HFFc6 (cell line): ENCODE measurements around the gene PBOV1. TPM values are rescaled to one million over a fixed set of nuclear protein-coding genes. Genes with fewer than 3 reads are reported as not detected.

Experiments used
- DNase-seq: peaks from one replicate; pipeline ENCODE4 v3.0.0-alpha.2; 2018
- H3K27ac Mint-ChIP-seq: 2 replicates; pipeline ENCODE4 v1.8.0; 2020; ENCODE audit warnings: mild to moderate bottlenecking, mixed read lengths
- H3K27me3 Mint-ChIP-seq: 2 replicates; pipeline ENCODE4 v1.8.0; 2021; ENCODE audit warnings: mild to moderate bottlenecking, moderate library complexity, mixed read lengths; ENCODE audit not compliant: insufficient read depth
- H3K36me3 Mint-ChIP-seq: 2 replicates; pipeline ENCODE4 v1.8.0; 2021; ENCODE audit warnings: low read depth, mixed read lengths
- H3K4me1 Mint-ChIP-seq: 2 replicates; pipeline ENCODE4 v1.8.0; 2020; ENCODE audit warnings: low read depth, mixed read lengths
- H3K4me3 Mint-ChIP-seq: 2 replicates; pipeline ENCODE4 v1.8.0; 2020; ENCODE audit warnings: mild to moderate bottlenecking, moderate library complexity, mixed read lengths
- H3K9me3 Mint-ChIP-seq: 2 replicates; pipeline ENCODE4 v1.8.0; 2020; ENCODE audit warnings: mild to moderate bottlenecking, mixed read lengths
- CTCF ChIP-seq: fragments of 200-600 bp; sonication (generic); IDR thresholded peaks from 2 replicates; pipeline ENCODE4 v1.5.0; 2021; ENCODE audit warnings: antibody characterized with exemption, mild to moderate bottlenecking
- total RNA-seq, 6 experiments: library from RNA; stranded (reverse); fragmentation: NEBNext Ultra II Directional; extraction: Animal tissue kit (Norgen Biotek cat#: 25700); gene quantifications; 2 replicates in 1 of 6; 3 replicates in 5 of 6; pipeline ENCODE4 v1.2.3, GENCODE V29; 2021

PBOV1 gene
- total RNA-seq, 6 experiments from 2014 or later = not detected

GRCh38 chr6:138231381-138231886 is 13.1 kb upstream of the PBOV1 start:
- no peak for TF ChIP-seq CTCF
- no peak overlapping the region for H3K27ac Mint-ChIP-seq
- H3K9me3 Mint-ChIP-seq = no peaks in the 10 kb centered on the region

DNA sequence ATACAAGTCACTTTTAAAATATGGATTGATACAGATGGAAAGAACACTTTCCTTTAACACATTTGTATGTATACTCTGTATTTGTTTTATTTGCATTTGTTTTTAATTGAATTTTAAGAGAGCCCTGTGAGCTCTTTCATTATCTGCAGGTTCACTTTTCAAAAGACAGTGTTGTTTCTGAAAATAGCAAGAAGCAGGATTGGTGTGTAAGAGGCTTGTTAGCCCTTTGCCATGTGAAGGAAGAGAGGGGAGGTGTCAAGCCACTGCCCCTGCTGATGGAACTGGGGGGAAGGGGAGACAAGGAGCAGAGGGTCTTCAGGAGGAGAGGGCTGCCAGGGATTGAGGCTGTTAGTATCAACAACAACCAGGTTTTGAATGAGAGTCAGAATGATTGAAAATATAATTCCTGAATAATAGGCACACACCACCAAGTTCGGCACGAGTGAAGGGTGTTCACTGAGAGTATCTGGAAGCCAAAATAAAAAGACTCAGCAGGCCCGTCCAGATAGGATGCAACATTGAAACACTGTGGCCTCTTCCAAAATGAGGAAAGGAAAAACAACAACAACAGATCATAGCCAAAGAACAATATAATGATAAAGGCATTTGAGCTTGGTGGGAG is 12.6 kb upstream of the PBOV1 start:
- H3K27me3 Mint-ChIP-seq = peaks cover 2% of the 10 kb centered on the region; the same call in 1 of the 2 replicates
- no peak overlapping the region for H3K27ac Mint-ChIP-seq
- H3K4me3 Mint-ChIP-seq = no peak overlapping the region
- H3K9me3 Mint-ChIP-seq = no peaks in the 10 kb centered on the region
- DNase-seq = no peak
- no peaks in the 10 kb centered on the region for H3K36me3 Mint-ChIP-seq
- TF ChIP-seq CTCF = no peak
- no peaks in the 10 kb centered on the region for H3K4me1 Mint-ChIP-seq

More at GRCh38 chr6:138231381-138231886, 13.1 kb upstream of the PBOV1 start:
- DNase-seq = no peak
- no peak overlapping the region for H3K4me3 Mint-ChIP-seq
- H3K36me3 Mint-ChIP-seq = no peaks in the 10 kb centered on the region
- H3K4me1 Mint-ChIP-seq = no peaks in the 10 kb centered on the region
- H3K27me3 Mint-ChIP-seq = no peaks in the 10 kb centered on the region

DNA sequence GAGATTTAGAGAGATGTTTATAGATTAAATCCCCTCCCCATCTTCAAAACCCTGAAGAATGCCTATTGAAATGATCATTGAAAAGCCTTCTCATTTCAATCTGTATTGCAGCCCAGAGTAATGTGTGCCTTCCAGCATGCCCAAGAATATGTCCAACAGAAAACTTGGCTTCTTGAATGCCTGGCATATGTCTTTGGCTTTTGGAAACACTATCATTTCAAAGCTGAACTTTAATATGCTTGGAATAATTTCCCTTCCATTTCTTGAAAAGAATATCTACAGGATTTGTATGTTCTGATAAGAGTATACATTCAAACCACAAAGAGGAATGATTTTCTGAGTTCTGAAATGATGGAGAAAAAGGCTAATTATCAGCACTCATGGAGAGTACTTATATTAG is 11.9 kb upstream of the PBOV1 start:
- TF ChIP-seq CTCF = no peak
- no peak for DNase-seq
- Mint-ChIP-seq H3K9me3 (no peaks in the 10 kb centered on the region), H3K4me1 (no peaks in the 10 kb centered on the region), H3K36me3 (no peaks in the 10 kb centered on the region), H3K27me3 (peaks cover 5% of the 10 kb centered on the region), H3K4me3 (no peak overlapping the region), H3K27ac (no peak overlapping the region)

- Mint-ChIP-seq H3K4me3 (no peak overlapping the region), H3K27ac (no peak overlapping the region), H3K36me3 (no peaks in the 10 kb centered on the region), H3K27me3 (peaks cover 5% of the 10 kb centered on the region), H3K9me3 (no peaks in the 10 kb centered on the region), H3K4me1 (no peaks in the 10 kb centered on the region)
- TF ChIP-seq CTCF = no peak
- no peak for DNase-seq
Observed at GRCh38 chr6:138229663-138230179, 11.4 kb upstream of the PBOV1 start.

DNA sequence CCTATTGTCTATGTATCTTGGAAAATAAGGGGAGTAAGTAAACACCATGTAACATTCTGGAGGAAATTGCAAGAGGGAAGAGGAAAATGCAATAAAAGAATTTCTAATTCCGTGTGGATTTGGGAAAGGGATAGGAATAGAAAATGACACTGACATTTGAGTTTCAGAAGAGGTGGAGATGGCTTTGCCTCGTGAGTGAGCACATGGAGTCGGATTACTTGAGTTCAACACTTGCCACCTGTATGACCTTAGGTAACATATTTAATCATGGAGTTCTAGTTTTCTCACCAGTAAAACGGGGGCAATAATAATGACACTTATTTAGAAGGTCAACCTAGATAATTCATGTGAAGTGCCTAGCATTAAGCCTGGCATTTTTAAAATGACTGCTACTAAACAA is 10.8 kb upstream of the PBOV1 start:
- no peak overlapping the region for H3K27ac Mint-ChIP-seq
- no peak for DNase-seq
- H3K4me3 Mint-ChIP-seq = no peak overlapping the region
- no peak for TF ChIP-seq CTCF
- no peaks in the 10 kb centered on the region for H3K36me3 Mint-ChIP-seq
- H3K4me1 Mint-ChIP-seq = no peaks in the 10 kb centered on the region
- peaks cover 9% of the 10 kb centered on the region for H3K27me3 Mint-ChIP-seq
- no peaks in the 10 kb centered on the region for H3K9me3 Mint-ChIP-seq
